Natural killer cell (primary cell): ENCODE results near the gene DNAH3. TPM values are rescaled to one million over a fixed set of nuclear protein-coding genes. Genes with fewer than 3 reads are reported as not detected.
"Not testable (repeated sequence)": the region's sequence is repeated elsewhere in the genome, so short reads cannot be mapped to it uniquely, and the experiment has no call there.

Source experiments
- ATAC-seq, 3 donors: fragments of 150-1000 bp in 2 of 3; fragments of 200-7000 bp in 1 of 3; cut with Tn5 transposase; 1 replicate in 1 of 3; 2 replicates in 2 of 3; pipeline ENCODE4 v1.10.0; 2021; ENCODE audit warnings: mild to moderate bottlenecking in 2 of 3, moderate library complexity in 2 of 3
- DNase-seq, 2 donors: peaks; one replicate each; pipeline versions ENCODE4 v3.0.0 to v3.0.0-alpha.2; 2013 to 2021; ENCODE audit warnings: mixed read lengths in 1 of 2
- H3K27ac ChIP-seq: one replicate; pipeline ENCODE4 v1.5.1; 2013; ENCODE audit warnings: mild to moderate bottlenecking, low read length
- H3K27me3 ChIP-seq: one replicate; pipeline ENCODE4 v1.6.1; 2013; ENCODE audit warnings: low read length; ENCODE audit not compliant: control insufficient read depth, insufficient read depth
- H3K36me3 ChIP-seq: one replicate; pipeline ENCODE4 v1.6.1; 2013; ENCODE audit warnings: low read length; ENCODE audit not compliant: control insufficient read depth, insufficient read depth
- H3K4me1 ChIP-seq: one replicate; pipeline ENCODE4 v1.6.1; 2013; ENCODE audit warnings: low read length; ENCODE audit not compliant: control insufficient read depth, insufficient read depth
- H3K4me3 ChIP-seq: one replicate; pipeline ENCODE4 v1.5.1; 2013; ENCODE audit warnings: low read length
- H3K9me3 ChIP-seq: one replicate; pipeline ENCODE4 v1.6.1; 2013; ENCODE audit warnings: low read length; ENCODE audit not compliant: control insufficient read depth, insufficient read depth
- H3K27ac Mint-ChIP-seq, 2 donors: one replicate each; pipeline ENCODE4 v1.8.0; 2022; ENCODE audit warnings: mild to moderate bottlenecking in 2 of 2, mixed read lengths in 2 of 2, moderate library complexity in 1 of 2
- H3K27me3 Mint-ChIP-seq, 2 donors: one replicate each; pipeline ENCODE4 v1.8.0; 2022; ENCODE audit warnings: low read depth in 2 of 2, mixed read lengths in 2 of 2
- H3K36me3 Mint-ChIP-seq: one replicate; pipeline ENCODE4 v1.8.0; 2022; ENCODE audit warnings: mixed read lengths
- H3K4me1 Mint-ChIP-seq, 2 donors: one replicate each; pipeline ENCODE4 v1.8.0; 2022; ENCODE audit warnings: mixed read lengths in 2 of 2
- H3K4me3 Mint-ChIP-seq: one replicate; pipeline ENCODE4 v1.8.0; 2022; ENCODE audit warnings: mild to moderate bottlenecking, moderate library complexity, mixed read lengths
- H3K9me3 Mint-ChIP-seq, 2 donors: one replicate each; pipeline ENCODE4 v1.8.0; 2022; ENCODE audit warnings: mixed read lengths in 2 of 2
- CTCF ChIP-seq: fragments of 200-600 bp; IDR thresholded peaks from one replicate; pipeline ENCODE4 v1.8.0; 2022; ENCODE audit warnings: antibody characterized with exemption
- WGBS: methylation state at CpG from one replicate; pipeline ENCODE4 v1.1.7; 2013; ENCODE audit warnings: missing lambda C conversion rate; ENCODE audit not compliant: insufficient coverage; 5-methylcytosine and 5-hydroxymethylcytosine counted together
- intact Hi-C: fragments of 100-400 bp; cut with micrococcal nuclease; formaldehyde crosslinking; loops from one replicate; pipeline ENCODE4 v1.14.2; 2022
- total RNA-seq, 4 donors: library from RNA; stranded (reverse); fragments of 120-200 nt in 1 of 4; gene quantifications; one replicate each; pipeline versions ENCODE4 v1.2.3 to v1.2.4, GENCODE V29; 2013 to 2022

DNAH3 gene
- total RNA-seq, 3 donors from 2014 or later (not counting 1 experiment from before 2014, with no cell fraction given), result not detected

GRCh38 chr16:20976576-20976975, 174.1 kb downstream of the DNAH3 start:
- Mint-ChIP-seq H3K9me3 (no peaks in the 10 kb centered on the region), H3K27ac (no peak overlapping the region), H3K36me3 (no peaks in the 10 kb centered on the region), H3K27me3 (peaks cover 2 to 5% of the 10 kb centered on the region in 2 donors), H3K4me1 (no peaks in the 10 kb centered on the region), H3K4me3 (no peak overlapping the region)
- no peak overlapping the region for H3K4me3 ChIP-seq
- no peaks in the 10 kb centered on the region for H3K9me3 ChIP-seq
- intact Hi-C loops, result no loop called here
- no peak for DNase-seq
- no peak for ATAC-seq
- H3K4me1 ChIP-seq, result no peaks in the 10 kb centered on the region
- no peak overlapping the region for H3K27ac ChIP-seq
- H3K36me3 ChIP-seq, result no peaks in the 10 kb centered on the region
- H3K27me3 ChIP-seq, result no peaks in the 10 kb centered on the region
- TF ChIP-seq CTCF, result no peak
- 69% methylated on average over 4 of the region's 4 CpGs for WGBS

GRCh38 chr16:20973201-20973600, 177.4 kb downstream of the DNAH3 start:
- H3K27me3 Mint-ChIP-seq, H3K4me1 Mint-ChIP-seq, H3K27ac ChIP-seq, H3K36me3 ChIP-seq, H3K36me3 Mint-ChIP-seq, H3K27ac Mint-ChIP-seq, H3K9me3 ChIP-seq, H3K9me3 Mint-ChIP-seq, DNase-seq, H3K4me3 Mint-ChIP-seq, intact Hi-C loops, H3K27me3 ChIP-seq, ATAC-seq, H3K4me1 ChIP-seq, H3K4me3 ChIP-seq: not testable (repeated sequence)
- WGBS, result 87% methylated on average over 4 of the region's 4 CpGs

- intact Hi-C loops, result no loop called here
- Histone ChIP-seq H3K27ac (no peak overlapping the region), H3K4me1 (no peaks in the 10 kb centered on the region), H3K9me3 (no peaks in the 10 kb centered on the region), H3K4me3 (no peak overlapping the region), H3K36me3 (no peaks in the 10 kb centered on the region), H3K27me3 (no peaks in the 10 kb centered on the region)
- no peak for TF ChIP-seq CTCF
- no peaks in the 10 kb centered on the region for H3K4me1 Mint-ChIP-seq
- WGBS, result 91% methylated on average over 8 of the region's 8 CpGs
- H3K4me3 Mint-ChIP-seq, result no peak overlapping the region
- H3K27ac Mint-ChIP-seq, result no peak overlapping the region
- H3K36me3 Mint-ChIP-seq, result no peaks in the 10 kb centered on the region
- H3K27me3 Mint-ChIP-seq, result peaks cover 5 to 8% of the 10 kb centered on the region in 2 donors
- no peak for DNase-seq
- ATAC-seq, result no peak
- H3K9me3 Mint-ChIP-seq, result no peaks in the 10 kb centered on the region
Observed at GRCh38 chr16:20971401-20971800, 179.2 kb downstream of the DNAH3 start.

GRCh38 chr16:20969386-20969785, 181.3 kb downstream of the DNAH3 start:
- Histone ChIP-seq H3K4me3 (no peak overlapping the region), H3K27me3 (no peaks in the 10 kb centered on the region), H3K9me3 (no peaks in the 10 kb centered on the region), H3K27ac (no peak overlapping the region), H3K4me1 (no peaks in the 10 kb centered on the region), H3K36me3 (no peaks in the 10 kb centered on the region)
- H3K36me3 Mint-ChIP-seq, result no peaks in the 10 kb centered on the region
- no peaks in the 10 kb centered on the region for H3K4me1 Mint-ChIP-seq
- no peak overlapping the region for H3K27ac Mint-ChIP-seq
- TF ChIP-seq CTCF, result no peak
- no peak for DNase-seq
- no peak overlapping the region for H3K4me3 Mint-ChIP-seq
- ATAC-seq, result no peak
- 86% methylated on average over 5 of the region's 5 CpGs for WGBS
- no peaks in the 10 kb centered on the region for H3K9me3 Mint-ChIP-seq
- H3K27me3 Mint-ChIP-seq, result peaks cover 0 to 6% of the 10 kb centered on the region in 2 donors
- intact Hi-C loops, result no loop called here
